Testis (tissue), 3 donors: ENCODE data around the gene RBPJ. TPM values are rescaled to one million over a fixed set of nuclear protein-coding genes. Genes with fewer than 3 reads are reported as not detected.

ENCODE experiments used
- DNase-seq: peaks from one replicate; pipeline ENCODE4 v3.0.0-alpha.2; 2019
- H3K27ac ChIP-seq, 2 donors: fragments of 200-600 bp; sonication (generic); one replicate each; pipeline ENCODE4 v1.5.1; 2019
- H3K27me3 ChIP-seq: fragments of 200-600 bp; sonication (generic); one replicate; pipeline ENCODE4 v1.5.1; 2019
- H3K36me3 ChIP-seq: fragments of 200-600 bp; sonication (generic); one replicate; pipeline ENCODE4 v1.5.1; 2017; ENCODE audit warnings: low read depth; ENCODE audit errors: missing control alignments
- H3K4me1 ChIP-seq: fragments of 200-600 bp; sonication (generic); one replicate; pipeline ENCODE4 v1.5.1; 2019
- H3K4me3 ChIP-seq, 2 donors: fragments of 200-600 bp; sonication (generic); one replicate each; pipeline ENCODE4 v1.5.1; 2017 to 2019
- H3K9me3 ChIP-seq: fragments of 200-600 bp; sonication (generic); one replicate; pipeline ENCODE4 v1.5.1; 2017
- CTCF ChIP-seq, 3 experiments: fragments of 450-650 bp in 2 of 3; fragments of 200-600 bp in 1 of 3; sonication (generic) in 1 of 3; IDR thresholded peaks; one replicate each; pipeline ENCODE4 v1.5.1; 2016 to 2019; ENCODE audit warnings: antibody characterized with exemption in 3 of 3, mild to moderate bottlenecking in 2 of 3, moderate library complexity in 1 of 3
- POLR2A ChIP-seq: fragments of 450-650 bp; IDR thresholded peaks from one replicate; pipeline ENCODE4 v1.6.1; 2017; ENCODE audit warnings: antibody characterized with exemption, mild to moderate bottlenecking, moderate library complexity
- WGBS, 2 donors: methylation state at CpG; one replicate each; pipeline ENCODE4 v1.1.5; 2018; 5-methylcytosine and 5-hydroxymethylcytosine counted together
- intact Hi-C: fragments of 100-400 bp; cut with DNase I; formaldehyde crosslinking; loops from one replicate; pipeline ENCODE4 v1.15.1; 2023; ENCODE audit warnings: low total_unique reads
- polyA plus RNA-seq: library from polyadenylated mRNA; stranded (reverse); fragments of 350-450 nt; fragmentation: Illumina TruSeq; extraction: RNeasy Lipid Tissue Mini Kit (QIAGEN cat#74804); gene quantifications from one replicate; pipeline ENCODE4 v1.2.3, GENCODE V29; 2014; ENCODE audit warnings: low read depth, low replicate concordance; ENCODE audit not compliant: insufficient read depth
- total RNA-seq, 2 donors: library from RNA; depleted of rRNA; stranded (reverse); fragments of >200 nt; gene quantifications; one replicate each; pipeline ENCODE4 v1.2.3, GENCODE V29; 2016

Gene RBPJ
- total and polyA plus RNA-seq, 3 donors from 2014 or later = 57.7 to 75.8 (median 71.6) TPM

- H3K36me3 ChIP-seq = no peaks in the 10 kb centered on the region
- no peak overlapping the region for H3K27ac ChIP-seq
- no peaks in the 10 kb centered on the region for H3K4me1 ChIP-seq
- no peaks in the 10 kb centered on the region for H3K27me3 ChIP-seq
- no peak overlapping the region for H3K4me3 ChIP-seq
- DNase-seq = no peak
- TF ChIP-seq POLR2A = no peak
- no peak for TF ChIP-seq CTCF (IDR thresholded peaks at IDR 0.05)
- no peaks in the 10 kb centered on the region for H3K9me3 ChIP-seq
- intact Hi-C loops = no loop called here
- 89 to 93% methylated on average over 4 of the region's 4 CpGs for WGBS, 2 donors
Observed at GRCh38 chr4:26426892-26427291, 106.1 kb downstream of the RBPJ start.

GRCh38 chr4:26429910-26430309 is 109.1 kb downstream of the RBPJ start:
- no peak overlapping the region for H3K4me3 ChIP-seq
- H3K4me1 ChIP-seq = no peaks in the 10 kb centered on the region
- intact Hi-C loops = no loop called here
- no peaks in the 10 kb centered on the region for H3K9me3 ChIP-seq
- H3K27me3 ChIP-seq = no peaks in the 10 kb centered on the region
- H3K36me3 ChIP-seq = no peaks in the 10 kb centered on the region
- no peak for DNase-seq
- WGBS, 2 donors = 79 to 81% methylated on average over 4 of the region's 4 CpGs
- no peak for TF ChIP-seq CTCF (IDR thresholded peaks at IDR 0.05)
- TF ChIP-seq POLR2A = no peak
- no peak overlapping the region for H3K27ac ChIP-seq

GRCh38 chr4:26431461-26432180 is 110.8 kb downstream of the RBPJ start:
- no peak overlapping the region for H3K27ac ChIP-seq
- no peak overlapping the region for H3K4me3 ChIP-seq
- no peaks in the 10 kb centered on the region for H3K36me3 ChIP-seq
- no peaks in the 10 kb centered on the region for H3K27me3 ChIP-seq
- no peaks in the 10 kb centered on the region for H3K9me3 ChIP-seq
- TF ChIP-seq POLR2A = no peak
- no peak for TF ChIP-seq CTCF (IDR thresholded peaks at IDR 0.05)
- DNase-seq = no peak
- WGBS, 2 donors = 90 to 92% methylated on average over 2 of the region's 2 CpGs
- intact Hi-C loops = no loop called here
- no peaks in the 10 kb centered on the region for H3K4me1 ChIP-seq

GRCh38 chr4:26432419-26432818 is 111.6 kb downstream of the RBPJ start:
- intact Hi-C loops = no loop called here
- 55 to 62% methylated on average over 5 of the region's 5 CpGs for WGBS, 2 donors
- Histone ChIP-seq H3K4me3 (no peak overlapping the region), H3K27ac (no peak overlapping the region), H3K4me1 (no peaks in the 10 kb centered on the region), H3K9me3 (no peaks in the 10 kb centered on the region), H3K36me3 (no peaks in the 10 kb centered on the region), H3K27me3 (no peaks in the 10 kb centered on the region)
- no peak for TF ChIP-seq POLR2A
- TF ChIP-seq CTCF (IDR thresholded peaks at IDR 0.05) = no peak
- DNase-seq = no peak

GRCh38 chr4:26433556-26433955 is 112.7 kb downstream of the RBPJ start:
- Histone ChIP-seq H3K4me3 (no peak overlapping the region), H3K9me3 (no peaks in the 10 kb centered on the region), H3K27me3 (no peaks in the 10 kb centered on the region), H3K36me3 (no peaks in the 10 kb centered on the region), H3K27ac (no peak overlapping the region), H3K4me1 (no peaks in the 10 kb centered on the region)
- intact Hi-C loops = no loop called here
- WGBS, 2 donors = 74 to 85% methylated on average over 1 of the region's 1 CpG
- TF ChIP-seq POLR2A (no peak), CTCF (IDR thresholded peaks at IDR 0.05) (no peak)
- no peak for DNase-seq
